K562 treated with DMSO at 1 percent for 48 hours (cell line): Measurements from ENCODE around the gene XRCC4. TPM values are rescaled to one million over a fixed set of nuclear protein-coding genes. Genes with fewer than 3 reads are reported as not detected.

ENCODE experiments used
- total RNA-seq: library from RNA; unstranded; fragments of 300-600 nt; gene quantifications from 2 replicates; pipeline ENCODE4 v1.2.3, GENCODE V29; 2022; ENCODE audit warnings: low replicate concordance; ENCODE audit errors: extremely low read depth

XRCC4 gene
- total RNA-seq = not detected in 2 replicates

DNA sequence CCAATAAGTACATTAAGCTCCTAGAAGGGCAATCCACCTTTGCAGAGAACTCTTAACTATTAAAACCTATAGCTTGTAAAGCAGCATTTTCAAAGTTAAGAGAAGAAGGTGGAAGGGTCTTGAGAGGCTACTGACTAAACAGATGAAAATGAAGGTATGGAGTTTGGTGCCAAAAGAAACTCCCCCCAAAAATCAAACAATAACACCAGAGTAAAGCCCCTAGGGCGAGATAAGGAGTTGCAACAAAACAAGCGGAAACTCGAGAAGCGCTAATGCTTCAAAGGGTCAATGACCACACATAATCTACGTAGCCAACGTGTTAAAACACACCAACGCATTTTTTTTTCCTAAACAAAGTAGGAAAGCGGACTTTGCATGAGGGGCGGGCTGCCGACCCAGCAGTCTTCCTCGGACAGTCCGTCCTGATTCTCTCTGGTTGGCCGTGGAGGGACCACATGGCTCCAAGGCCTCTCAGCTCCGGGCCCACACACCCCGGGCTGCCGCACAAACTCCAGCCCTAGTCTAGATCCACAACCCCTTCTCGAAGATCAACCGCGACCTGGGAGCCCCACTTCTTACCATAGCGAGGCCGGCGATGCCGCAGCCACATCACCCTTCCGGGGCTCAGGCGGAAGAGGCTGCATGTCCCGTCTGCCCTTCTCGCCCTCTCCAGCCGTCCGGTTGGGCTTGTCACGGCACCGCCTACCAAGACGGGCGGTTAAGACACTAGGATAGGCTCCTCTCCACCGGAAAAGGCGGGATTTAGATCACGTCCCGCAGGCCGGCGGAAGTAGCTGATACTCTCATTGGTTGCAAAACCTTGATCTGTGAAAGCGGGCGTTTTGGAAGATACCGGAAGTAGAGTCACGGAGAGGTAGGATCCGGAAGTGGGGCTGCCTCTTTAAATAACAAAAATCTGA is at the start of gene XRCC4, which contains the start of gene TMEM167A:
XRCC4 (plus strand) TSS at position 806 of the 920 bp plus-strand sequence. CDS start 27,373 bp downstream, outside the sequence.
TMEM167A (minus strand) TSS at position 653 of the 920 bp plus-strand sequence; CDS start at position 582, 71 bp downstream.

Other genes starting within 250 kb of the XRCC4 start
- gene TMEM167A, start 153 bp upstream of the XRCC4 start, total RNA-seq = not detected in 2 replicates